Suprapubic skin (tissue), 4 donors: Measurements from ENCODE around the gene TYW5. TPM values are rescaled to one million over a fixed set of nuclear protein-coding genes. Genes with fewer than 3 reads are reported as not detected.

Experiments used
- DNase-seq, 2 donors: peaks; one replicate each; pipeline ENCODE4 v3.0.0-alpha.2; 2019; ENCODE audit warnings: low spot score in 2 of 2
- H3K27ac ChIP-seq: fragments of 200-600 bp; sonication (generic); one replicate; pipeline ENCODE4 v1.5.1; 2019
- H3K27me3 ChIP-seq: fragments of 200-600 bp; sonication (generic); one replicate; pipeline ENCODE4 v1.5.1; 2019
- H3K36me3 ChIP-seq: fragments of 200-600 bp; sonication (generic); one replicate; pipeline ENCODE4 v1.5.1; 2019
- H3K4me1 ChIP-seq: fragments of 200-600 bp; sonication (generic); one replicate; pipeline ENCODE4 v1.5.1; 2019
- H3K4me3 ChIP-seq: fragments of 200-600 bp; sonication (generic); one replicate; pipeline ENCODE4 v1.5.1; 2019; ENCODE audit warnings: mild to moderate bottlenecking
- H3K9me3 ChIP-seq: fragments of 200-600 bp; sonication (generic); one replicate; pipeline ENCODE4 v1.5.1; 2019
- EP300 ChIP-seq: sonication (generic); formaldehyde crosslinking; IDR thresholded peaks from one replicate; pipeline ENCODE4 v1.6.1; 2017; ENCODE audit warnings: antibody characterized with exemption
- POLR2A ChIP-seq, 2 donors: fragments of 450-650 bp; IDR thresholded peaks; one replicate each; pipeline ENCODE4 v1.6.1; 2017; ENCODE audit warnings: antibody characterized with exemption in 2 of 2, mild to moderate bottlenecking in 2 of 2, moderate library complexity in 2 of 2
- POLR2AphosphoS5 ChIP-seq, 3 donors: sonication (generic); formaldehyde crosslinking; IDR thresholded peaks; one replicate each; pipeline ENCODE4 v1.6.1; 2017; ENCODE audit warnings: antibody characterized with exemption in 3 of 3
- WGBS: methylation state at CpG from one replicate; pipeline ENCODE4 v1.1.5; 2018; 5-methylcytosine and 5-hydroxymethylcytosine counted together
- total RNA-seq, 4 donors: library from RNA; depleted of rRNA; stranded (reverse); fragments of >200 nt; gene quantifications; one replicate each; pipeline ENCODE4 v1.1.0, GENCODE V29; 2016
- TF ChIP-seq, protein P1 (sequence below), 2 donors: fragments of 200-600 bp in 1 of 2; fragments of 450-650 bp in 1 of 2; sonication (generic) in 1 of 2; IDR thresholded peaks; one replicate each; pipeline ENCODE4 v1.5.1; 2016 to 2019; ENCODE audit warnings: antibody characterized with exemption in 2 of 2, mild to moderate bottlenecking in 1 of 2, moderate library complexity in 1 of 2

Gene TYW5
- total RNA-seq, 4 donors from 2014 or later, result 3.9 to 18.0 (median 5.1) TPM

DNA sequence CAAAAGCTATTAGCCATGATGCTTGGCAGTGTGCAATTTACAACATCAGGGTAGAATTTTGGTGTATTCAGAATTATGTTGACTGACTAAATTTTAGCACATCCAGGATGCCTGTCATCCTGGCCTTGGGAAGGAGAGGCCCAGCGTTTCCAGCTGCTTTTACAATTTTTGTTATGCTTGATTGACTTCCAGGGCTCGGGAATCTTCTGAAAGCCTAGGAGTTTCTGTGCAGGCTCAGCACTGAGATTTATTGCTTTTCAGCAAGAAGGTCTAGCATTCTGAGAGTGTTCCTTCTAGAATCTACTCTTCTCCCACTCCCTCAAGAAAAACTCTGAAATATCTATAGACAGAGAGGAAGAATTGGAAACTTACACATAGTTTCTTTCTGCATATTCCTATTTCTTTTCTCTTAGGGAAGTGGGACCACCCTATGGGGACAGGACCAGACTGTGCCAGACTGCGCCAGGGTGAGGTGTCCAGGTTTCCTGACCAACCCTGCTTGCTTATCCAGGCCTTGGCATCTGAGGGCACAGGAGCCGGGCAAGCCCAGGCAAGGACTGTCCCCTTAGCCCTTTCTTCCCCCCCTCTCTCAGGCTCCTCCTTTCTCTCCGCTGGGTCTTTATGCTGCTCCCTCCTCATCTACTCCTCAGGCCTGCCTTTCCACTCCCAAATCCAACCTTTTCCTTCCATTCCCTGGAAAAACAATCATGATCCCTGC, 27.0 kb upstream of the TYW5 start:
- H3K27ac ChIP-seq, result no peak overlapping the region
- H3K36me3 ChIP-seq, result no peaks in the 10 kb centered on the region
- TF ChIP-seq POLR2A (IDR thresholded peaks at IDR 0.05), result no peak
- TF ChIP-seq, protein P1, sequence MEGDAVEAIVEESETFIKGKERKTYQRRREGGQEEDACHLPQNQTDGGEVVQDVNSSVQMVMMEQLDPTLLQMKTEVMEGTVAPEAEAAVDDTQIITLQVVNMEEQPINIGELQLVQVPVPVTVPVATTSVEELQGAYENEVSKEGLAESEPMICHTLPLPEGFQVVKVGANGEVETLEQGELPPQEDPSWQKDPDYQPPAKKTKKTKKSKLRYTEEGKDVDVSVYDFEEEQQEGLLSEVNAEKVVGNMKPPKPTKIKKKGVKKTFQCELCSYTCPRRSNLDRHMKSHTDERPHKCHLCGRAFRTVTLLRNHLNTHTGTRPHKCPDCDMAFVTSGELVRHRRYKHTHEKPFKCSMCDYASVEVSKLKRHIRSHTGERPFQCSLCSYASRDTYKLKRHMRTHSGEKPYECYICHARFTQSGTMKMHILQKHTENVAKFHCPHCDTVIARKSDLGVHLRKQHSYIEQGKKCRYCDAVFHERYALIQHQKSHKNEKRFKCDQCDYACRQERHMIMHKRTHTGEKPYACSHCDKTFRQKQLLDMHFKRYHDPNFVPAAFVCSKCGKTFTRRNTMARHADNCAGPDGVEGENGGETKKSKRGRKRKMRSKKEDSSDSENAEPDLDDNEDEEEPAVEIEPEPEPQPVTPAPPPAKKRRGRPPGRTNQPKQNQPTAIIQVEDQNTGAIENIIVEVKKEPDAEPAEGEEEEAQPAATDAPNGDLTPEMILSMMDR (IDR thresholded peaks at IDR 0.05), result no peak
- TF ChIP-seq POLR2AphosphoS5 (IDR thresholded peaks at IDR 0.05), result no peak
- TF ChIP-seq EP300, result no peak
- no peaks in the 10 kb centered on the region for H3K9me3 ChIP-seq
- DNase-seq, result no peak
- no peaks in the 10 kb centered on the region for H3K27me3 ChIP-seq
- no peak overlapping the region for H3K4me3 ChIP-seq
- peaks cover 10% of the 10 kb centered on the region for H3K4me1 ChIP-seq
- WGBS, result 84% methylated on average over 5 of the region's 5 CpGs

DNA sequence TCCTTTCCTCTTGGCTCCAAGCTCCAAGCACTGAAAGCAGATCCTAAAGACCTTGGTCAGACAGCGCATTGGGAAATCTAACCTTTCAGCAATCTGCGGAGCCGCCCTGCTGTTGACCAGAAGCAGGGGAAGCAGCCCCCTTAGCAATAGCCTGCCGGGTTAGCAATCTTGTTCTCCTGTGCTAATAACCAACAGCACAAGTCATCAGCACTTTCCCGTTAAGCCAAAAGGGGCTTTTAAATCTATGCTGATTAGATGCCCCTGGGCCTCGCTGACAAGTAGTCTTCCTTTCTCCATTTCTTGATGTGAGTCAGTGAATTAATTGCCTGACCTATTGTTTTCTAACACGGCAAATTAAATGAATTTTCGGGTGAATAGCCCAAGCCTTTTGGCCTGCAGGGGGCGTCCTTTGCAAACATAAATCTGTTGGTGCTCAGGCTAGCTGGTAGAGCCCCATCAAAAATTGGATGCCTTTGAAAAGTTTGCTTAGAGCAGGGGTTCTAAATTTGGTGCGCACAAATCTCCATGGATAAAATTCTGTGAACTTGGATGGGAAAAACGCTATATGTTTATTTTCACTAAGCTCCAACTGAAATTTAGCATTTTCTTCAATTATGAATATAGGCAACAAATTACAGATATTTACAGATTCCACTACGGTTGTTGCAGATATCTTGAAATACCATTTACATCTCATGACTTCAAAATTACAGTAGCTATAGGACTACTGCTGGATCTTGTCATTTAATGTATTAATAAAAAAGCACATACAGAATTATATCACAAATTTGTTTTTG, 24.7 kb upstream of the TYW5 start:
- no peak for TF ChIP-seq POLR2AphosphoS5 (IDR thresholded peaks at IDR 0.05)
- TF ChIP-seq, protein P1 (IDR thresholded peaks at IDR 0.05), result peak; percentile 77 to 80
- WGBS, result 18% methylated on average over 12 of the region's 12 CpGs
- peaks cover 7% of the 10 kb centered on the region for H3K4me1 ChIP-seq
- H3K36me3 ChIP-seq, result no peaks in the 10 kb centered on the region
- peak; percentile 85 to 92 for DNase-seq
- H3K4me3 ChIP-seq, result peak overlapping the region; percentile 24
- H3K27ac ChIP-seq, result no peak overlapping the region
- no peaks in the 10 kb centered on the region for H3K9me3 ChIP-seq
- no peaks in the 10 kb centered on the region for H3K27me3 ChIP-seq

DNA sequence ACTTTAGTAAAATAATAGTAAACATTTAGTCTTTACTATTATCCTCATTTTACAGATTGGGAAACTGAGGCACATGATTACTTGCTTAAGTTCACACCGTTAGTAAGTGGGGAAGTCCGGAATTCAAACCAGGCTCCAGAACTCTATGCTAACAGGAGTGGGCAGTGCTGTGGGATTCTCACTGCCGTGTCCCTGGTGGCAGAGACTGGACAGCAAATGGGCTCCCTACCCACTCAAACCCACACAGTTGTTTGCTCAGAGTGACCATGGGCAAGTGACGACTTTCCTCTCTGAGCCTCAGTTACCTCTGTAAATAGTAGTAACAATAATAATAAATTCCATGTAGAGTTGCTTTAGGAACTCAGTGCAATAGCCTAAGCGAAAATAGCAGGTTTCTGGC, 24.1 kb upstream of the TYW5 start:
- 64% methylated on average over 5 of the region's 5 CpGs for WGBS
- no peak overlapping the region for H3K4me3 ChIP-seq
- no peaks in the 10 kb centered on the region for H3K27me3 ChIP-seq
- H3K9me3 ChIP-seq, result no peaks in the 10 kb centered on the region
- DNase-seq, result no peak
- H3K36me3 ChIP-seq, result no peaks in the 10 kb centered on the region
- TF ChIP-seq, protein P1 (IDR thresholded peaks at IDR 0.05), result no peak
- TF ChIP-seq EP300, result no peak
- TF ChIP-seq POLR2AphosphoS5 (IDR thresholded peaks at IDR 0.05), result no peak
- TF ChIP-seq POLR2A (IDR thresholded peaks at IDR 0.05), result no peak
- H3K27ac ChIP-seq, result no peak overlapping the region
- peaks cover 7% of the 10 kb centered on the region for H3K4me1 ChIP-seq

DNA sequence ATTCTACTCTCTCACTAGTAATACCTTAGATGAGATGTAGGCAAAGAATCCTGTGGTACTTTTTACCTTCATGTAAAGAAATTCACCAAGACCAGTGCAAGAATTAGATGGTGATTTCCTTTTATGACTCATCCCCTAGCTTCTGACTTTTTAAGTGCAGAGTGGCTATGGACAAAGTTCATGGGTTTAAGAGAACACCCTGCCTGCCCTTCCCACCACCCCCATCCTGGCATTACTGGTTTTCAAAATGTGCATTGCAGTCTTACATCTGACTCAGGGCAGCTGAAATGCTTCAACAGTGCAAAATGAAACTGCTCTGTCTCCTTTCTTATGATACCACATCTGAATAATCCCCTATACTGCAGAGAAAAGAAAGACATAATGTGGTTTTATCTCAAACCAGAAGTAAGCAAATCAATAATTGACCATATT, 22.7 kb upstream of the TYW5 start:
- H3K4me1 ChIP-seq, result peaks cover 7% of the 10 kb centered on the region

More for the DNA sequence above, 22.7 kb upstream of the TYW5 start:
- no peak overlapping the region for H3K4me3 ChIP-seq
- no peaks in the 10 kb centered on the region for H3K36me3 ChIP-seq
- TF ChIP-seq POLR2A (IDR thresholded peaks at IDR 0.05) (no peak), POLR2AphosphoS5 (IDR thresholded peaks at IDR 0.05) (no peak), EP300 (no peak)
- TF ChIP-seq, protein P1 (IDR thresholded peaks at IDR 0.05), result no peak
- DNase-seq, result no peak
- H3K27me3 ChIP-seq, result no peaks in the 10 kb centered on the region
- no peaks in the 10 kb centered on the region for H3K9me3 ChIP-seq
- H3K27ac ChIP-seq, result no peak overlapping the region
